Adrenal gland (tissue), 12 donors: ENCODE data around the gene STARD13. TPM values are rescaled to one million over a fixed set of nuclear protein-coding genes. Genes with fewer than 3 reads are reported as not detected.

Experiments
- DNase-seq, 7 donors: peaks; one replicate each; pipeline ENCODE4 v3.0.0-alpha.2; 2019 to 2020
- H3K27ac ChIP-seq, 5 donors: fragments of 200-600 bp; sonication (generic) in 4 of 5; 1 replicate in 3 of 5; 2 replicates in 2 of 5; pipeline versions ENCODE4 v1.5.1 to v1.8.0; 2016 to 2020; ENCODE audit warnings: mild to moderate bottlenecking in 1 of 5
- H3K27me3 ChIP-seq: fragments of 200-600 bp; 2 replicates; pipeline ENCODE4 v1.8.0; 2021
- H3K36me3 ChIP-seq, 2 donors: fragments of 200-600 bp; replicated peaks in 1 of 2; 1 replicate in 1 of 2; 2 replicates in 1 of 2; pipeline versions ENCODE4 v1.5.1 to v1.8.0; 2018 to 2022
- H3K4me1 ChIP-seq, 2 donors: fragments of 200-600 bp; replicated peaks in 1 of 2; 1 replicate in 1 of 2; 2 replicates in 1 of 2; pipeline versions ENCODE4 v1.5.1 to v1.8.0; 2018 to 2021
- H3K4me3 ChIP-seq, 4 donors: fragments of 200-600 bp; sonication (generic) in 3 of 4; one replicate each; pipeline ENCODE4 v1.5.1; 2016 to 2018
- H3K9me3 ChIP-seq, 3 donors: fragments of 200-600 bp; sonication (generic) in 1 of 3; replicated peaks in 1 of 3; 1 replicate in 2 of 3; 2 replicates in 1 of 3; pipeline versions ENCODE4 v1.5.1 to v1.8.0; 2016 to 2021
- POLR2A ChIP-seq, 2 donors: fragments of 450-650 bp; IDR thresholded peaks; one replicate each; pipeline ENCODE4 v1.6.1; 2017; ENCODE audit warnings: antibody characterized with exemption in 2 of 2, mild to moderate bottlenecking in 2 of 2, moderate library complexity in 1 of 2
- WGBS, 4 donors: extraction: QIAGEN DNeasy Blood & Tissue Kit in 2 of 4; methylation state at CpG; one replicate each; pipeline versions ENCODE4 v1.1.5 to v1.1.7; 2013 to 2017; 5-methylcytosine and 5-hydroxymethylcytosine counted together
- intact Hi-C, 2 donors: fragments of 100-400 bp; cut with DNase I; formaldehyde crosslinking; loops; one replicate each; pipeline versions ENCODE4 v1.14.1 to v1.15.0; 2022 to 2023
- polyA plus RNA-seq, 3 donors: library from polyadenylated mRNA; stranded (reverse); fragments of 200-250 nt in 2 of 3; fragments of 350-450 nt in 1 of 3; fragmentation: Illumina TruSeq in 1 of 3; extraction: RNeasy Lipid Tissue Mini Kit (QIAGEN cat#74804) in 1 of 3; gene quantifications; one replicate each; pipeline ENCODE4 v1.2.3, GENCODE V29; 2013 to 2014
- total RNA-seq, 9 donors: library from RNA; depleted of rRNA in 4 of 9; stranded (reverse); fragments of >200 nt in 4 of 9; fragments of 120-200 nt in 1 of 9; fragmentation: NEBNext Ultra II Directional in 1 of 9; extraction: Animal tissue kit (Norgen Biotek cat#: 25700) in 1 of 9; gene quantifications; one replicate each; pipeline versions ENCODE4 v1.1.0 to v1.2.4, GENCODE V29; 2013 to 2023
- TF ChIP-seq, protein P1 (sequence below), 6 experiments: fragments of 450-650 bp in 4 of 6; fragments of 200-600 bp in 2 of 6; sonication (generic) in 1 of 6; IDR thresholded peaks; 1 replicate in 5 of 6; 2 replicates in 1 of 6; pipeline versions ENCODE4 v1.5.1 to v1.8.0; 2016 to 2021; ENCODE audit warnings: antibody characterized with exemption in 6 of 6, mild to moderate bottlenecking in 2 of 6, moderate library complexity in 1 of 6
- donor health status: healthy with polysubstance abuse.
- donor health status: Bipolar disorder and iron deficiency.
- donor health status: DM: yes; HTN: yes; CAD: no.
- donor health status: DM: no; HTN: no; CAD: no.
- donor health status: DM: no; HTN: no; CAD: no.
- donor health status: DM: yes; HTN: yes; CAD: no.

The STARD13 gene
- total and polyA plus RNA-seq, 12 donors, result 10.5 to 79.8 (median 33.6) TPM

DNA sequence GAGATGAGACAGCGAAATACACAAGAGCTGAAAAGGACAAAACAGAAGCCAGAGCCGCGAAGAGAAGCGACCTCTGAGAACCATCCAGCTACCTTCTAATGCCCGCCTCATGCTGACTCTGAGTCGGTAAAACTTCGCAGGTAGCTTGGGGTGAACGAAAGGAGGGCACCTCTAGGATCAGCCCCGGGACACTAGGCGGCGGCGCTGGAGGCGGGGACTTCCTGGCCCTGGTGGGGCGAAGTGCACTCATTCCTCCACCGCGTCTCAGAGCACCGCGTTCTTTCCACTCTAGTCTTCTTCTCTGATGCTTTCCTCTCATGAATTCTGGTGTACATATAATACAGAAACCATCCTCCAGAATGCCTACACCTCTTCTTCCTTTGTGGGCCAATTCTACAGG lies 219.2 kb downstream of the STARD13 start:
- H3K27ac ChIP-seq, result no peak overlapping the region
- intact Hi-C loops, result no loop called here
- H3K36me3 ChIP-seq, result no peaks in the 10 kb centered on the region
- no peaks in the 10 kb centered on the region for H3K4me1 ChIP-seq
- no peak overlapping the region for H3K4me3 ChIP-seq
- 95 to 98% (median 96%) methylated on average over 13 to 18 of the region's 18 CpGs for WGBS, 4 donors
- H3K9me3 ChIP-seq, result no peaks in the 10 kb centered on the region
- no peaks in the 10 kb centered on the region for H3K27me3 ChIP-seq
- TF ChIP-seq, protein P1, sequence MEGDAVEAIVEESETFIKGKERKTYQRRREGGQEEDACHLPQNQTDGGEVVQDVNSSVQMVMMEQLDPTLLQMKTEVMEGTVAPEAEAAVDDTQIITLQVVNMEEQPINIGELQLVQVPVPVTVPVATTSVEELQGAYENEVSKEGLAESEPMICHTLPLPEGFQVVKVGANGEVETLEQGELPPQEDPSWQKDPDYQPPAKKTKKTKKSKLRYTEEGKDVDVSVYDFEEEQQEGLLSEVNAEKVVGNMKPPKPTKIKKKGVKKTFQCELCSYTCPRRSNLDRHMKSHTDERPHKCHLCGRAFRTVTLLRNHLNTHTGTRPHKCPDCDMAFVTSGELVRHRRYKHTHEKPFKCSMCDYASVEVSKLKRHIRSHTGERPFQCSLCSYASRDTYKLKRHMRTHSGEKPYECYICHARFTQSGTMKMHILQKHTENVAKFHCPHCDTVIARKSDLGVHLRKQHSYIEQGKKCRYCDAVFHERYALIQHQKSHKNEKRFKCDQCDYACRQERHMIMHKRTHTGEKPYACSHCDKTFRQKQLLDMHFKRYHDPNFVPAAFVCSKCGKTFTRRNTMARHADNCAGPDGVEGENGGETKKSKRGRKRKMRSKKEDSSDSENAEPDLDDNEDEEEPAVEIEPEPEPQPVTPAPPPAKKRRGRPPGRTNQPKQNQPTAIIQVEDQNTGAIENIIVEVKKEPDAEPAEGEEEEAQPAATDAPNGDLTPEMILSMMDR (IDR thresholded peaks at IDR 0.05), result no peak
- no peak for TF ChIP-seq POLR2A (IDR thresholded peaks at IDR 0.05)
- no peak for DNase-seq

- Histone ChIP-seq H3K4me1 (no peaks in the 10 kb centered on the region), H3K4me3 (no peak overlapping the region), H3K9me3 (no peaks in the 10 kb centered on the region), H3K36me3 (no peaks in the 10 kb centered on the region), H3K27me3 (no peaks in the 10 kb centered on the region), H3K27ac (no peak overlapping the region)
- intact Hi-C loops, result no loop called here
- TF ChIP-seq, protein P1 (IDR thresholded peaks at IDR 0.05), result no peak
- TF ChIP-seq POLR2A (IDR thresholded peaks at IDR 0.05), result no peak
- no peak for DNase-seq
- 88 to 95% (median 93%) methylated on average over 10 to 15 of the region's 15 CpGs for WGBS, 4 donors
These were observed 224.7 kb downstream of the STARD13 start for GRCh38 chr13:33060815-33061214.

DNA sequence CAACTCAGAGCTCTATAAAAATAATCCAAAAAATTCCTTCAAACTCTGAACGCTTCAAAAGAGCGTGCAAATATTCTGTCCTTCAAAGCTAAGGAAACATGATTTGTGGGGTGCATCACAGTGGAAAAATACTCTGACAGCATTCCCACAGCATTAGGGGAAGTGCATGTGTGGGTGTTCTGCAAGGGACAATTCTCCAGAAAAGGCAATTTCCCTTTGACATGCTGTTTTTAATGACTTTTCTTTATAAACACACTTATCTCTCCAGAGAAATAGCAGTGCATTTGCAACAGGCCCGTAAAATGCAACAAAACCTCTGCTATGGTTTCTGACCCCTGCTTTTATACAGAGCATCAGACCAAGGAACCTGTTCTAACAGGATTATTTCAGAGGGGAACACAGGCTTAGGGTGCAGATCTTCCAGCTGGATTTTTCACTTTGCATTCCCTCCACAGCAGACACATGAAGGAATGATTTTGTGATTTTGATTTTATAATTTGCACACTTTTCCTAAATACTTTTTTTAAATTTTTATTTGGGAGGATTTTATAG lies 226.7 kb downstream of the STARD13 start:
- H3K36me3 ChIP-seq, result no peaks in the 10 kb centered on the region
- H3K4me3 ChIP-seq, result no peak overlapping the region
- no peaks in the 10 kb centered on the region for H3K9me3 ChIP-seq
- H3K4me1 ChIP-seq, result no peaks in the 10 kb centered on the region
- no peak for DNase-seq
- H3K27ac ChIP-seq, result peak overlapping the region in 1 of 5 donors; percentile 31
- H3K27me3 ChIP-seq, result no peaks in the 10 kb centered on the region
- TF ChIP-seq, protein P1 (IDR thresholded peaks at IDR 0.05), result no peak
- TF ChIP-seq POLR2A (IDR thresholded peaks at IDR 0.05), result no peak
- 66 to 78% (median 74%) methylated on average over 3 of the region's 3 CpGs for WGBS, 4 donors
- intact Hi-C loops, result no loop called here

GRCh38 chr13:33057019-33057780 lies 228.4 kb downstream of the STARD13 start:
- intact Hi-C loops, result no loop called here
- WGBS, 4 donors, result 47 to 56% (median 55%) methylated on average over 9 of the region's 9 CpGs
- no peak for TF ChIP-seq POLR2A (IDR thresholded peaks at IDR 0.05)
- TF ChIP-seq, protein P1 (IDR thresholded peaks at IDR 0.05), result peak; percentile 12 to 43 (median 24)
- Histone ChIP-seq H3K4me1 (no peaks in the 10 kb centered on the region), H3K27me3 (no peaks in the 10 kb centered on the region), H3K27ac (no peak overlapping the region), H3K4me3 (no peak overlapping the region), H3K36me3 (no peaks in the 10 kb centered on the region), H3K9me3 (no peaks in the 10 kb centered on the region)
- DNase-seq, result no peak
